GM23248 (cell line): ENCODE measurements around the gene DOC2B.

Source experiments
- EZH2 ChIP-seq: fragments of 200-600 bp; sonication (generic); IDR thresholded peaks from 2 replicates; pipeline ENCODE4 v1.6.1; 2018; ENCODE audit warnings: antibody characterized with exemption, mild to moderate bottlenecking; ENCODE audit not compliant: insufficient read depth, poor library complexity, severe bottlenecking
- EZH2phosphoT487 ChIP-seq: fragments of 200-600 bp; sonication (generic); IDR thresholded peaks from 2 replicates; pipeline ENCODE4 v1.6.1; 2018; ENCODE audit warnings: antibody characterized with exemption, moderate library complexity, mild to moderate bottlenecking, low read depth; ENCODE audit not compliant: insufficient read depth

DNA sequence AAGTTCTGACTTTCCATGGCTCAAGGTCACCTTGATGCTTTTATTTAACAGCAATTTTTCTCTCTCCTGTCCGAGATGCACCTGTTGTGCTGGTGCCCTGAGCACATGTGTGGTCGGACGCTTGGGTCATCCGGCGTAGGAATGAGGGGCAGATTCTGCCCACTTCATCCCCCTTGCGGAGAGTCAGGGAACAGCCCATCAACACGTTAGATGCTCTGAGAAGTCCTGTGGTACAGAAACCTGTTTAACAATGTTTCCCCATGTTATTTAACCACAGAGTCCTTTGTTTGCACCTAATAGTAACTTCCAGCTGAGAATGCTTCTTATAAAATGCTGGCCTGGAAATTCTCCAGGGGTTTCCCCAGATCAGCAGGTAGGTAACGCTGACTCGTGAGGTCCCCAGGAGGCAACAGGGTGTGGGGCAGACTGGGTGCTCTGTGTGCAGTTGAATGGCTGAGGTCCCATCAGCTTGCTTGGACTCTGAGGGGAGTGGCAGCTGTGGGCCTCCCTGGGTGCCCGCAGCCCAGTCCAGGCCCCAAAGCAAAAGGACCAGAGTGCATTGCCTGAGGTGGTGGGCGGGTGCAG is 17.8 kb downstream of the DOC2B start:
- TF ChIP-seq EZH2 (no peak), EZH2phosphoT487 (no peak)
